ENCODE data around the gene ALDH9A1. TPM values are rescaled to one million over a fixed set of nuclear protein-coding genes. Genes with fewer than 3 reads are reported as not detected.
A peak's percentile ranks its signal among the peaks of the same experiment; 100 is the strongest.

The ALDH9A1 gene
- total and polyA plus RNA-seq, 10 of the 15 experiments (the other 5 are each of a cell fraction or from before 2014, with no cell fraction given), result 25.7 to 106 (median 36.3) TPM

- ChIA-PET SMC1A (ENCODE audit: uncharacterized antibody, unreplicated experiment) (interaction anchor here (1.4 to 3.9 kb wide), 3 partner anchors 25 to 129 kb away, joined by 3 to 39 read pairs (median 3); no protein-coding TSS in a partner anchor), POLR2A (no interaction called here), CTCF (interaction anchor here (3.3 to 3.5 kb wide), 2 partner anchors 14 to 173 kb away, joined by 10 to 50 read pairs; no protein-coding TSS in a partner anchor), RAD21 (ENCODE audit: unreplicated experiment) (interaction anchor here (0.6 to 1.1 kb wide), 2 partner anchors 65 to 392 kb away, joined by 3 to 4 read pairs; no protein-coding TSS in a partner anchor)
- Histone ChIP-seq H3K9ac (ENCODE audit: control insufficient read depth, insufficient read depth, low read length) (no peak overlapping the region), H3K9me3 (replicated peaks; ENCODE audit: control insufficient read depth, insufficient read depth, low read length) (peaks cover 2% of the 10 kb centered on the region; the same call in 1 of the 3 replicates), H2AFZ (ENCODE audit: control insufficient read depth, low read depth, low read length) (no peak overlapping the region), H3K79me2 (ENCODE audit: control insufficient read depth, insufficient read depth, low read length) (peaks cover 28% of the 10 kb centered on the region), H3K27ac (ENCODE audit: control insufficient read depth, insufficient read depth) (no peak overlapping the region), H4K20me1 (ENCODE audit: control insufficient read depth, insufficient read depth) (no peaks in the 10 kb centered on the region), H3K4me3 (no peak overlapping the region), H3K4me2 (ENCODE audit: control insufficient read depth, insufficient read depth) (no peak overlapping the region), H3K27me3 (replicated peaks in 1 of 2; ENCODE audit: control insufficient read depth in 2 of 2, insufficient read depth in 2 of 2, low read length in 1 of 2) (no peaks in the 10 kb centered on the region), H3K36me3 (ENCODE audit: control insufficient read depth in 2 of 2, insufficient read depth in 2 of 2, low read length in 1 of 2) (peaks cover 0 to 3% of the 10 kb centered on the region in 2 experiments; a peak in 1 of 4 replicates), H3K4me1 (ENCODE audit: control insufficient read depth, insufficient read depth, low read length) (no peaks in the 10 kb centered on the region; the same call in 1 of the 2 replicates)
- TF ChIP-seq CTCF (IDR thresholded peaks at IDR 0.05 in 2 of 3, conservative IDR thresholded peaks at IDR 0.05 in 1 of 3; ENCODE audit: control insufficient read depth in 2 of 3, extremely low read depth in 1 of 3, insufficient read depth in 1 of 3, low read depth in 3 of 3, low read length in 3 of 3) (0 out of 6 replicates have a peak, but pooled peaks of 1 of the 3 experiments have one; percentile 4), ZZZ3 (IDR thresholded peaks at IDR 0.05; ENCODE audit: control insufficient read depth, insufficient read length, low read depth) (no peak), GABPA (IDR thresholded peaks at IDR 0.05; ENCODE audit: low read depth) (no peak), EGR1 (IDR thresholded peaks at IDR 0.05; ENCODE audit: borderline replicate concordance in 1 of 2, low read depth in 2 of 2, low read length in 2 of 2) (no peak), KDM1A (IDR thresholded peaks at IDR 0.05; ENCODE audit: borderline replicate concordance) (no peak), POLR2AphosphoS2 (IDR thresholded peaks at IDR 0.05; ENCODE audit: low read depth, low read length) (no peak)
- WGBS (ENCODE audit: insufficient coverage, insufficient replicate concordance, low lambda C conversion rate, missing lambda C conversion rate), result 93% methylated on average over 3 of the region's 3 CpGs
- intact Hi-C loops (cut with micrococcal nuclease; ENCODE audit: unreplicated experiment) (loop anchor here (5.0 kb wide), 1 partner anchor 67 kb away; the partner anchor contains the start of gene MGST3), in situ Hi-C loops (cut with MboI) (no loop called here)
- no TSS peak for BruUV-seq (replicated peaks)
- DNase-seq (ENCODE audit: low read depth, low spot score) (no peak), ATAC-seq (no peak), FAIRE-seq (no peak)
Measured at GRCh38 chr1:165699577-165699976, 1.2 kb upstream of the ALDH9A1 start.

All from GM12878 (cell line).